GM19240 (cell line): ENCODE results near the gene DNAH6.
"Not testable (repeated sequence)": the region's sequence is repeated elsewhere in the genome, so short reads cannot be mapped to it uniquely, and the experiment has no call there.

ENCODE experiments used
- DNase-seq: peaks from one replicate; pipeline ENCODE4 v3.0.0; 2011; ENCODE audit warnings: low spot score; ENCODE audit not compliant: insufficient read length

The DNAH6 gene

GRCh38 chr2:84748341-84748740, 232.0 kb downstream of the DNAH6 start:
- no peak for DNase-seq

GRCh38 chr2:84749442-84749841, 233.1 kb downstream of the DNAH6 start:
- DNase-seq: no peak

- DNase-seq: no peak
Observed at GRCh38 chr2:84755096-84755495, 238.8 kb downstream of the DNAH6 start.

GRCh38 chr2:84757648-84758047, 241.3 kb downstream of the DNAH6 start:
- DNase-seq: no peak

- no peak for DNase-seq
Observed at GRCh38 chr2:84766791-84767190, 250.5 kb downstream of the DNAH6 start.

- DNase-seq: no peak
Observed at GRCh38 chr2:84768840-84769239, 252.5 kb downstream of the DNAH6 start.

- no peak for DNase-seq
Observed at GRCh38 chr2:84770280-84770679, 254.0 kb downstream of the DNAH6 start.

- DNase-seq: no peak
Observed at GRCh38 chr2:84771251-84771650, 255.0 kb downstream of the DNAH6 start.

- DNase-seq: not testable (repeated sequence)
Observed at GRCh38 chr2:84773562-84773961, 257.3 kb downstream of the DNAH6 start.

GRCh38 chr2:84776011-84776410, 259.7 kb downstream of the DNAH6 start:
- DNase-seq: no peak

GRCh38 chr2:84778911-84779690, 262.8 kb downstream of the DNAH6 start:
- no peak for DNase-seq

GRCh38 chr2:84779781-84780180, 263.5 kb downstream of the DNAH6 start:
- DNase-seq: no peak

GRCh38 chr2:84781942-84782716, 265.8 kb downstream of the DNAH6 start:
- DNase-seq: no peak

- no peak for DNase-seq
Observed at GRCh38 chr2:84782717-84783442, 266.6 kb downstream of the DNAH6 start.

GRCh38 chr2:84785950-84786349, 269.7 kb downstream of the DNAH6 start:
- DNase-seq: no peak

GRCh38 chr2:84786601-84787000, 270.3 kb downstream of the DNAH6 start:
- no peak for DNase-seq

GRCh38 chr2:84788027-84788426, 271.7 kb downstream of the DNAH6 start:
- DNase-seq: no peak

GRCh38 chr2:84788498-84788897, 272.2 kb downstream of the DNAH6 start:
- no peak for DNase-seq

- no peak for DNase-seq
Observed at GRCh38 chr2:84792856-84793522, 276.7 kb downstream of the DNAH6 start.

GRCh38 chr2:84793641-84794040, 277.3 kb downstream of the DNAH6 start:
- DNase-seq: no peak

GRCh38 chr2:84796798-84797197, 280.5 kb downstream of the DNAH6 start:
- no peak for DNase-seq

- DNase-seq: no peak
Observed at GRCh38 chr2:84797271-84797670, 281.0 kb downstream of the DNAH6 start.
